EL (cell line): ENCODE data around the gene SLC43A1.
A peak's percentile ranks its signal among the peaks of the same experiment; 100 is the strongest.
"Not testable (repeated sequence)": the region's sequence is repeated elsewhere in the genome, so short reads cannot be mapped to it uniquely, and the experiment has no call there.

Source experiments
- DNase-seq: peaks from one replicate; pipeline ENCODE4 v3.0.0-alpha.2; 2016

Gene SLC43A1

DNA sequence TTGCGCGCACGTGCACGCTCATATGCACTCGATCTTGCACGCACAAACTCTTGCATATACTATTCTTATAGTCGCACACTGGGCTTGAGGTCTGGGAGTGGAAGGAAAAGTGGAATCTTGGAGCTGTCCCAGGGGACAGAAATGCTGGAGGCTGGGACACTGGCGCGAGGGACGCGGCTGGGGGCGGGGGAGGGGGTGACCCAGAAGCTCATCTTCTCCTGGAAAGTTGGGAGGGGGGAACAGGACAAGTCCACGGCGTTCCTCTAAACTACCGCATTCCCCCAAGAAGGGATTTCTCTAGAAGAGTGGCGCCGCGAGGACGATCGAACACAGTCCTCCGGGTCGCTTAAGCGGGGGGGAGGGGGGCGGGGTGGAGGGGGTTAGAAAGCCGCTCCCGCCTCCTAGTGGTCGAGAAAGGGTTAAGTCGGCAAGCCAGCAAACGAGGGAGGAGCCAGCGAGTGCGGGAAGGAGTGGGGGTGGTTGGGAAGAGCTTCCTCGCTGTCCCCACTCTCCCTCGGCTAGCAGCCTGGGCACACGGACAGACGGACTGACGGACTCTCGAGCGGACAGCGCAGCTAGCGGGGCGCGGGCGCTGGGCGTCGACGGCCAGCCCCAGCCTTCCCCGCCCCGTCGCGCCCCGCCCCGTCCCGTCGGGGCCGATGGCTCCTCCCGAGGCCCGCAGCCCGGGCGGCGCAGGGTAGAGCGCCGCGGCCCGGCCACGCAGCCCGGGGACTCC, 55.3 kb downstream of the SLC43A1 start, which contains the start of gene RTN4RL2:
TSS of gene RTN4RL2 (plus strand) at position 507 of the 736 bp plus-strand sequence. CDS start 338 bp downstream, outside the sequence.
- peak; percentile 65 for DNase-seq

DNA sequence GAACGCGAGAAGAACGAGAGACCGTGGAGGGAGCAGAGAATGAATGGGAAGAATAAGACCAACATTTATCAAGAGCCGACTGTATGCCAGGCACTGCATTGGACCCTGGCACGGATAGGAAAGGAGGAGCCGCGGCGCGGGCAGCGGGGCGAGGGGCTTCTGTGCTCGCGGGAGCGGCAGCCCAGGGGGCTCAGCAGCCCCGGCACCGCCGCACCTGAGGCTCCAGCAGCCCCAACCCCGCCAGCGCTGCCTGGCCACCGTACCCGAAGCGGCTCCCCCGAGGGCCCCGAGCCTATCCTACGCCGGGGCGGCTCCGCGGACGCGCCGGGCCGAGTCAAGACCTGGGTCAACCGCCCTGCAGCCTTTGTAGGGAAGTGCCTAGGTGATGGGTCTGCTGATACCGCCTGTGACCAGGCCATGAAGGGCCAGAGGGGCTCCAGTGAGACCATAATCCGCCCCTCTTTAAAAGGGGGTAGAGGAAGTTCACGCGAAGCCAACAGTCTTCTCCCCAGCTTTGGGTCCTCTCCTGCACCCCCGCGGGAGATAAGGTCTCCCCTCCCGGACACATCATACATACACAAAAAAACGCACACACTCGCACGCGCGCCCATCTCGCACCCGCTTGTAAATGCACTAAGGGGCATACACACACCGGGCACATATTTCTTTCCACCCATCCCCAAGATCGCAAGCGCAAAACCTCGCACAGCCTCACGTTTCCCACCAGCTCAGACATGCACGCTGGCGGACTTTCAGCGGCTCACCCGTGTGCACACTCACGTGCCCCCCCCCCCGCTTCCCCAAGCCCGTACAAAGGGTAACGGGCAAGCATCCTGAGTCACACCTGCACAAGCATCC, 56.1 kb downstream of the SLC43A1 start:
- no peak for DNase-seq

DNA sequence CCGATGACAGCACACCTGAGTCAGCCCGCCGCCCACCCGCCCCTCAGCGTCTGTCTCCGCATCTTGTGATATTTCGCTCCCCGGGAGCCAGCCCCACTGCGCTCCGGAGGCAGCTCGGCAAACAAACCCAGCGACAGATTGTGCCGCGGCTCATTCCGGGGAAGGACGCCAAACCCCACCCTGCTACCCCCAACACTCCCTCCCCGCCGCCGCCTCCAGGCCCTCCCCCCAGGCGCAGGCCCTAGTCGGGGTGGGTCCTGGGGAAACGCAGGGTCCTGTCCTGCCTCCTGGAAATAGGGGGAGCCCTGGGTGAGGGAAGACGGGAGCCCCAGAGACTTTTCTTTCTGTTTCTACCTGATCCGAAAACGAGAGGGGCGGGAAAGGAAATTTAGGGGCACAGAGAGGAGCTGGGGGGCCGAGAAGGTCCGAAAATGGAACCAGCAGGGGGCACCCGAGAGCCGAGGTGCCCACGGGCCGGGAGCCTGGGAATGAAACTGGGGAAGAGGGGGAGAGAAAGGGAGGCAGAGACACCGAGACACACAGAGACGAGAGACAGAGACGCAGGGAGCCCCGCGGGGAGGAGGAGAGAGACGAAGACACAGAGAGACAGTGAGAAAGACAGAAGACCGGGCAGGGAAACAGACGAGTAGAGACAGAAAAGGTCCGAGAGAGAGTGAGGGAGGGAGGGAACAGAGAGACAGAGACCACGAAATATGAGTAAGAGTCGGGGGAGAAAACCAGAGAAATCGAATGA, 56.9 kb downstream of the SLC43A1 start:
- DNase-seq = peak; percentile 55

DNA sequence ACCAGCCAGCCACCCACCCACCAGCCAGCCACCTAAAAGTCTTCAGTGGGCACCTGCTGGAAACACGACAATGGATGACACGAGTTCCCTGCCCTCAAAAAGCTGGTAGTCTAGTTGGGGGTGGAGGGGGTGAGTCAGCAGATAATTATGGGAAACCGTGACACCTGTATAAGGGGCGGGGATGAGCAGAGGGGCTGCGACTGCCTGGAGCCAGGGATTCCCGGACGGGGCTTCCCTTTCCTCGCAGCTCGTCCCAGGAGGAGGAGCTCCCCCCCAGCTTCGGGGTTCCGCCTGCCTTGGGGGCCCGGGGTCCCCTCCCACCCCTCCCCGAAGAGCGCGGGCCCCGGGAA, 57.5 kb downstream of the SLC43A1 start:
- no peak for DNase-seq

DNA sequence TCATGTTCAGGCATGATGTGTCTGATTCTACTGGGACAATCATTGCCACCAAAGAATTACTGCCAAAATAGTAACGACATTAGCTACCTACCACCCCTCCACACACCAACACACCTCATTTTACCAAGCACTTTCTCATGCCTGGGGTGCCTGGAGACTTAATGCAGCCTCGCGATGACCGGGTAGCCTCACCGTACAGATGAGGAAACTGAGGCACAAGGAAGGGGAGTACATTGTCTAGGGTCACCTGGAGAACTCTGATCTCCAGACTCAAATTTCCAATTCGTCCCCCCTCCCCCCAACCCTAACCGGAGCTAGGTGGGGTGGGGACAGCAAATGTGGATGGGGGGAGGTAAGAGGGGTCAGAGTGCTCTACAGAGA, 57.9 kb downstream of the SLC43A1 start:
- no peak for DNase-seq

DNA sequence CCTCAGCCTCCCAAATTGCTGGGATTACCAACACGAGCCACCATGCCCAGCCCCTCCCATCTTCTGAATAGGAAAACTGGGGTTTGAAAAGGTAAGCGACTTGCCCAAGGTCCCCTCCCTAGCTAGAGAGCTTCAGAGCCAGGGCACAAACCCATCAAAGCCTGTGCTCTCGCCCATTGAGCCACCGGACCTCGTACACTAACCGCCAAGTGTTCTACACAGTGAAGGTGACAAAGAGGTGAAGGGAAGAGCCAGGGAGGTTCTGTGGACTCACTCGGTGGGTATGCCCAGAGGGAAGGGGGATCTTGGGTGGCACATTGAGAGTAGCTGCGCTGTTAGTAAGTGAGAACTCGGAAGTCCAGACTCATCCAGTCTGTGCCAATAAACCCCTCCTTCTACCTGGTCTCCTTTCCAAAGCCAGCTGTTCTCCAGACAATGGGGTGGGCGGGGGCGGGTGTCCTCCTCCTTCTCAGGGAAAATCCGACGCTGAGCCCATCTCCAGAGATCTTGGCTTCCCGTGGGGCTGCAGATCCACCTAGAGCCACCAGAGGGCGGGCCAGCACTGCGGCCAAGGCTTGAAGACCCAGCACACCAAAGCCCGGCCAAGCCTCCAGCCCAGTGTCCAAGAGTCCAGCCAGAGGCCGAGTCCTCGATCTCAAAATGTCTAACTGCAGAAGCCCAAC, 58.4 kb downstream of the SLC43A1 start:
- DNase-seq = peak; percentile 88

DNA sequence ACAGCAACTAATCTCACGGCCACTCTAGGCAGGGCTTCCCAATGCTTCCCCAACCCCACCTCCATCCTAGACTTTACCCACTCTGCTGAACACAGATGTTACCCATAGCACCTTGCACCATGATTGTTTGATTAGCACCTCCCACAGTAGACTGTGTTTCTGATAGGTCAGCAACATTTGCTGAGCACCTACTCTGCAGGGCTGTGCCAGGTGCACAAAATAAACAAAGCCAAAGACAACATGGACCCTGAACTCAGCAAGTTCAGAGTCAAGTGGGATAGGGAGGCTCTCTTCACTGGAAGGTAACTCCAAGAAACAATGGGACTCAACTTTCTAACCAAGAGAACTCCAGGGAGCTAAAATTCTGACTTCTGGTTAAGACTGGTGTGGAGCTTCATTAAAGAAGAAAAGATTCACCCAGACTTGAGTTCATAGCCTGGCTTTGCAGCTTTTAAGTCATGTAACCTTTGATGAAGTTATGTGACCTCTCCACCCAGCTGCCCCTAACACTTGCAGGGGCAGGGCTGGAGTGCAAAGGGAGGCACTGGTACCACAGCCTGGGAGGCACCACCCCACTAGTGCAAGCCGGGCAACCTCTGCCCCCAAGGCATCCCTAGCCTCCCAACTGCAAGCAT, 61.8 kb downstream of the SLC43A1 start:
- DNase-seq = no peak

DNA sequence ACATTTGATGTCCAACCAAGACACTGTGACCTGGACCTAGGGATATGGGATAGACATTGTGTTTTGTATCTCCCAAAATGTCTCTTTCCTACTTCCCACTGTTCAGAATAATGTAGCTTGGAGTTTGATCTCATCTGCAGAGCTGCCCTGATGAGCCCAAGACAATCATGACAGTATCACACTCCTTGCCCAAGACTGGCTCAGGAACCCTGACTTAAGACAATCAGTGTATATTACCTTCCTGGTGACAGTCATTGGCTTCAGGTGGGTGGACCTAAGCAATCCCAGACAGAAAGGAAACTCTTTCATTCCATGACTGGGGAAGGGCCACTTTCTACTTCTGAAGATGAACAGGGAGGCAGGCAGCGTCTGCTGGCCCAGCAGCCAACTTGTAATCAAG, 69.4 kb downstream of the SLC43A1 start:
- no peak for DNase-seq

DNA sequence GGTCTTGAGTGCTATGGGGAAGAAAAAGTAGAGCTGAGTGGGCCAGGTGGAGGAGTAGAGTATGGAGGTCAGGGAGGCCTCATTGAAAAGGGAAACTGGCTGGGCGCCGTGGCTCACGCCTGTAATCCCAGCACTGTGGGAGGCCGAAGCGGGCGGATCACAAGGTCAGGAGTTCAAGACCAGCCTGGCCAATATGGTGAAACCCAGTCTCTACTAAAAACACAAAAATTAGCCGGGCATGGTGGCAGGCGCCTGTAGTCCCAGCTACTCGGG, 70.4 kb downstream of the SLC43A1 start:
- DNase-seq = not testable (repeated sequence)

DNA sequence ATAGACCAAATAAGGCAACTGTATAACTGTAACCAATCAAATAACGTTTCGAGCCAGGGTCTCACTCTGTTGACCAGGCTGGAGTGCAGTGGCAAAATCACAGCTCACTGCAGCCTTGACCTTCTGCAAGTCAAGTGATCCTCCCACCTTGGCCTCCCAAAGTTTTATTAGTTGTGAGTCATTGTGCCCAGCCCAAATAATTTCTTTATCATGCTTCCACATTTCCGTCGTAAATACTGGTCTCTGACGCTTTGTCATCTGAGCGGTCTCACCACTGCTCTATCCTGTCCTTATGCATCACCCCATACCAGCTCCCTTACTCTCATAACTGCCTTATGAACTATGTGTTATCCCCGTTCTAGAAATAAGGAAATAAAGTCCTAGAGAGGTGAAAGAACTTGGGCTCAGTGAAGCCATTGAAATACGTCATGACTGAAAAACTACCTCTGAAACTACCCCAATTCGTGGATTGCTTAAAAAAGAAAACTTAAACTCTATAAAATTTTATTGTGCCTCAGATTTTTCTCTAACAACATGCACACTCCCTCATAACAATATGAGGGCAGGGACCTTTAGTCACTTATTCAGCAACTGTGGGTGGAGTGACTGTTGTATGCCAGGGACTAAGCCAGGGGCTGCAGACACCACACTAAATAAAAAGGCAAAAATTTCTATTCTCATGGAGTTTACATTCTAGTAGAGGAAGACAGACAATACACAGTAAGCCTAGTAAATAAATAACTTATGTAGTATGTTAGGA, 71.0 kb downstream of the SLC43A1 start:
- peak; percentile 55 for DNase-seq

DNA sequence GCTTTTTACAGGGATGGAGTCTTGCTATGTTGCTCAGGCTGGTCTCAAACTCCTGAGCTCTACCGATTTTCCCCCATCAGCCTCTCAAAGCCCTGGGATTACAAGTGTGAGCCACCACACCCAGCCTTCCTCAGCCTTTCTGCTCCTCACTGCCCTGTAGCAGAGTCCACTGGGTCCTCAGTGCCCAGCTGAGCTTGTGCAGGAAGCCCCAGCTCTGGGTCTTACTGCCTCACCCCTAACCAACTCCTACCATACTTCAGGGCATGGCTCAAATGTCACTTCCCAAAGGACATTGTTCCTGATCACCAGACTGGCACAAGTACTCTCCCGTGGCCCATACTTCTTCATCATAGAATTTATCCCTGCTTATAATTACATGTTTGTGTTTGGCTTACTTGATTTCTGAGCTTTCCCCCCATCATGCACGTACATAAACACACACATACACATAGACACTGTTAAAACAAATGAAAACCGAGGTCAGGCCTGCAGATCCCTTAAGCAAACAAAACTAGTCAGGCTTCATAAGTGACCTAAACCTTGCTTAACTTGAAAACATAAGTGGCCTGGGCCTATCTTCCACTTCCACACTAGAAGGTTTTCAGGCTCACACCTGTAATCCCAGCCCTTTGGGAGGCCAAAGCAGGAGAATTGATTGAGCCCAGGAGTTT, 74.6 kb downstream of the SLC43A1 start:
- no peak for DNase-seq

DNA sequence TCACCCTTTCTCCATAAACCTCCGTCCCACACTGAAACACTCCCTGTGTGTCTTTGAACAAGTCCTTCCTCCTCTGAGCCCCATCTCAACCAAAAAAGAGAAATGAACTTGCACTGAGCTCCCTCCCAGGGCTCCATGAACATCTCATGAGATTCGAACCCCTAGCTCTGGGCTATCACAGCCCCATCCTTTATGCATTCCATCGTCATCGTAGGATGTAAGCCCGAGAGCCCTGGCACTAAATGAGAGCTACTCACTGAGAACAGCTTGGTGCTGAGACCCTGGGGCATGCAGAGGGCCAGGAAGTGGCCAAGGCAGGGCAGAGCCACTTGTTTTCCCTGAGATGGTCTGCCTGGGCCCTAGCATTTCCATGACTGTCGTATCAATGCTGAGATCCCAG, 75.7 kb downstream of the SLC43A1 start:
- DNase-seq = no peak

DNA sequence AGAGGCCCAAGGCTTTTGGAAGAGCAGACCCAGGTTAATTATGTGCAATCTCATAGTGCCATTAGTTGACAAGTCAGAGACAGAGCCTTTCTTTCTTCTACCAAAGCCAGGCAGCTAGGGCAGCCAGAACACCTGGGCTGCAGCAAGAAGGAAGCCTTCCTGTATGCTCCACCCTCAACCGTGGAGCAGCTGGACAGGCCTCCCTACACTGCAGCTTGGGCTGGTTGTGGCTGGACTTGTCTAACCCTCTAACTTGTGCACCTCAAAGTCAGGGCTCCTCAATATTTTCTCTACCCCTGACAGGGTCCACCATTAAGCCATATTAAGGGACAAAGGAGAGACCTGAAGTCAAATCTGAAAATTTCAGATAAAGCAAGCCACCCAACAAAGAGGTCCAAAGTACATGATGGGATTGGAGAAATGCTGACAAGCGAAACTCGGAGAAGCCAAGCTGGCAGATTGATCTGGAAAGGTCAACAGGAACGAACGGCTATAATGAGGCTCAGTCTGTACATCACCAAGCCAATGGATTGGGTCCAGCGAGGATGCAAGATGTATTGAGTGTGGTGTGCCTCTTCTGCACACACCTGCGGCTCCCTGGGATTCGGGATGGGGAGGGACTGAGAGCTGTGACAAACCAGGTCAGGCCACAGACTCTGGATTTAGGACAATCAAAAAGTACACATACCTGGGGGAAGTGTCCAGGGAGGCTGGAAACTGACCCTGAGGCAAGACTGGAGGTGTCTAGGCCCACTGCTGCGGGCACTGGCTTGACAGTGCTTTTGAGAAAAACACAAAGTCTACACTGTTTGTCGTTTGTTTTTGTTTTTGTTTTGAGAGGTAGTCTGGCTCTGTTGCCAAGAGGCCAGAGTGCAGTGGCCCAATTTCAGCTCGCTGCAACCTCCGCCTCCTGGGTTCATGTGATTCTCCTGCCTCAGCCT, 76.9 kb downstream of the SLC43A1 start:
- no peak for DNase-seq

DNA sequence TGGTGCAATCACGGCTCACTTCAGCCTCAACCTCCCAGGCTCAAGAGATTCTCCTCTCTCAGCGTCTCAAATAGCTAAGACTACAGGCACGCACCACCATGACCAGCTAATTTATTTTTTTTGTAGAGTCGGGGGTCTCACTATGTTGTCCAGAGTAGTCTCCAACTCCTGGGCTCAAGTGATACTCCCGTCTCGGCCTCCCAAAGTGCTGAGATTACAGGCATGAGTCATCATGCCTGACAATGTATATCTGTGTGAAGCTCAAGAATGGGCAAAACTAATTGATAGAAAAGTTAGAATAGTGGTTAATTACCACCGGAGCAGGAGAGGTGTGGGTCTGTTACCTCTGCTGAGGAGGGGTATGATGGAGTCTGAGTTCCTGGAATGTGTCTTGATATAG, 79.5 kb downstream of the SLC43A1 start:
- no peak for DNase-seq

DNA sequence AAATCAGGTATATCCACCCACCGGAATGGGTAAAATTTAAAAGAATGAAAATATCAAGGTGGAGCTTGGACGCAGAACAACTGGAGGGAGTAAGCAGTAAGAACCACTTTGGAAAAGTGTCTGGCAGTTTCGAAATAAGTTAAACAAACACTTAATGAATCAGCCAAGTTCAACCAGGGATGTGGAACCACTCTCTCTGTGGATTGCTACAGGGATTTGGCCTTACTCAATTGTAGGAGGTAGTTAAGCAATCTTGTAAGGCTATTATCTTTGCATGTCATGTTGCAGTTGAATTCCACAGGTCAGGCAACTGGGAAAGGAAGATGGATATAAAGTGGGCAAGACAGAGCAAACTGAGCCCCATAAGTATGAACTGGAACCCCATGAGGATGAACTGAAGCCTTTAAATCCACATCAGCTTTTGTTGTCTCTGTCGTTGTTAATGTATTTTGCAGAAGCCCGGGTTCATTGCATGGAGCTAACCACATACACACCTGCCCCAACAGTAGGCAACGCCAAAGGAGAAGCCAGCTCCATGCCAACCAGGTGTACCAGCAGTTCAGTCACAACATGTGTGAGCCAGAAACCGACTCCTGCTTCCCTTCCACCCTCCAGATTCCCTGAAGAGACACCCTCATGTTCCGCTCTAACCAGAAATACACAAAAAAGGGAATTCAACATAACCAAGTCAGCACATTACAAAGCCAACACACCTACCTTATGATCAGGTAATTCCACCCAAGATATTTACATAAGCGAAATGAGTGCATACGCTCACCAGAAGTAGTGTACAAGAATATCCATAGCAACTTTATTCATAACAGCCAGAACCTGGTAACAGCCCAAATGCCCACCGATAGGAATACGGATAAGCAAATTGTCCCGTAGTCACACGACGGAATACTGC, 80.6 kb downstream of the SLC43A1 start:
- DNase-seq = peak; percentile 85
